HG03575 (cell line): ENCODE data around the gene ZFYVE28.

Source experiments
- ATAC-seq: cut with Tn5 transposase; IDR thresholded peaks from one replicate; pipeline ENCODE4 v1.9.1; 2021; ENCODE audit not compliant: unreplicated experiment, insufficient number of reproducible peaks, low FRiP score; ENCODE audit errors: extremely low read depth

The ZFYVE28 gene

GRCh38 chr4:2415213-2415612 lies 3.2 kb downstream of the ZFYVE28 start:
- ATAC-seq: no peak

DNA sequence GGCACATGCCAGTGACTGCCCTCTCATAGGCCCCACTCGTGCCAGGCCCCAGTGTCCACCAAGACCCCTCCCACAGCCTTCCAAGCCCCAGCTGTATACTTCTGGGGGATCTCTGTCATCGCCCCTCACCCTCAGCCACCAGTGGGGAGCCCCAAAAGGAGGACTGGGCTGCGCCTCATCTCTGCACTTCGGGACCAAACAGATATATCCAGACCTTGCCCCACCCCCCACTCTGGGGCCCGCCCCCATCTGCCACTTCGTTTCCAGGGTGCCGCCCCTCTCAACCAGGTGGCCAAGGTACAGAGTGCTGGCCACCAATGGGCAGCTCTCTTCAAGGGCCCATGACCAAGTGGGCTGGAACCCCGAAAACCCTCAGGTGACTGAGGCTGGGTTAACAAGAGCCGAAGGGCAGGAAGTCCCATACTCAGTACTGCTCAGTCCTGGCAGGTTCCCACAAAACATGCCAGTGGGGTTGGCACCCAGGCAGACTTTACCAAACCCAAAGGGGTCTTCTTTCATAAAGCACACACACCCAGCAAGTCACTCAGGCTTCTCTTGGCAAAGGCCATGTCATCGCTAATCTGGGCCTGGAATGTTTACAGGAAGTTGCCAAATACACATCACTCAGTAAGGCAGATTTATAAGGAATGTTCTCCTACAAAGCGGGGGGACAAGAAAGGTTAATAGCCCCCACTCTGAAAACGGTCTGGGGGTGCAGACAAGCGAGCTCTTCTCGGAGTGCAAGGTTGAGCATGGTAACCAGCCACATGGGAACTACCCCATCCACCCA lies 4.4 kb downstream of the ZFYVE28 start:
- no peak for ATAC-seq

DNA sequence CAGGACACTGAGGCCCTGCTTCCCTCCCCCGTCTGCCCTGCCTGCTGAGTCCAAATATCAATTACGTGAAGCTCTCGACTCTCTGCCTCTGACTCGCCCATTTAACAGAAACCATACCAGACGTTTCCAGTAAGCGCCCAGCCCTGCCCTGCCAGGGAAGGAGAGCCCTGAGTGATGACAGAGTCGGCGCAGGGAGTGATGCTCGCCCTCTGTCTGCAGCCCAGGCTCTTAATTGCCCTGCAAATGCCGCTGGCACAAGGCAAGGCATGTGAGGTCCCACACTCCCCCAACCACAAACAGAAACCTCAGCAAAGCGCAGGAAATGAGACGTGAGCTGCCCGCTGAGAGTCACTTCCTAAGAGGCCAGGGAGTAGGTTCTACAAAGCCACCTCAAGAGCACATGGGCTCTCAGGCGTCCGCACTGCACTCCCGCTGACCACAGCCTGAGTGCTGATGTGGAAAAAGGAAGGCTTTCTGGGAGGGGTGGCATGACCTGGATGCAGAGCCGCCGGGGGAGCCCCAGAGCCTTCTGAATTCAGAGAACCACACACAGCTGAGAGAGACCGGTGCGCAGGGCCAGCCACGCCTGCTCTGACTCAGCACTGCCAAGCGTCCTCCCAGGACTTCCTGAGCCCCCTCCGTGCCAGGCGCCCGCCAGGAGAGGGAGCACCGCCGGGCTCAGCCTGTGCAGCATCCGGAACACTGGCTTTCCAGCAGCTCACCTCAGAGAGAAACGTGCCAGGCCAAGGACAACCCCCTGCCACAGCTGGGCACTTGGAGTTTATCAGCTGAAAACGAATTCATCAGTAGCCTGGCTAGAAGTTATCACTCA lies 5.3 kb downstream of the ZFYVE28 start:
- ATAC-seq: no peak

- no peak for ATAC-seq
These were observed 5.9 kb downstream of the ZFYVE28 start for GRCh38 chr4:2412534-2412884.

GRCh38 chr4:2411786-2412510 lies 6.5 kb downstream of the ZFYVE28 start:
- ATAC-seq: no peak

GRCh38 chr4:2409381-2409783 lies 9.1 kb downstream of the ZFYVE28 start:
- no peak for ATAC-seq

DNA sequence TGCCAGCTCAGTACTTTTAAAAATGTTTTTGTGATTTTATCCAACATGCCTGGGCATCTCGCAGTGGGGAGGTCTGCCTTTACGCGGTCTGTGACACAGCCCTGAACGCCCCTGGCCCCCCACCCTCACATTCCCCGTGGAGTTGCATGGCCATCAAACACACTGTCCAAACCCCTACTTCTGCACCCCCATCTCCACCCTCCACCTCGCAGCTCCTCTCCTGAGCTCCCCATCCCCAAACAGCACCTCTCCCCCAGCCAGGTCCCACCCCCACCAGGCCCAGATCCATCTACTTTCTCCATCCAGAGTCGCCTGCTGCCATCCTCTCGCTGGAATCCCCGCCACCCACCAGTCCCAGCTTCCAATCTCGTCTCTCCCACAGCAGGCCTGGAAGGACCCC lies 9.5 kb downstream of the ZFYVE28 start:
- ATAC-seq: no peak

- ATAC-seq: no peak
These were observed 10.0 kb downstream of the ZFYVE28 start for GRCh38 chr4:2408401-2408958.

GRCh38 chr4:2407991-2408342 lies 10.5 kb downstream of the ZFYVE28 start:
- no peak for ATAC-seq

DNA sequence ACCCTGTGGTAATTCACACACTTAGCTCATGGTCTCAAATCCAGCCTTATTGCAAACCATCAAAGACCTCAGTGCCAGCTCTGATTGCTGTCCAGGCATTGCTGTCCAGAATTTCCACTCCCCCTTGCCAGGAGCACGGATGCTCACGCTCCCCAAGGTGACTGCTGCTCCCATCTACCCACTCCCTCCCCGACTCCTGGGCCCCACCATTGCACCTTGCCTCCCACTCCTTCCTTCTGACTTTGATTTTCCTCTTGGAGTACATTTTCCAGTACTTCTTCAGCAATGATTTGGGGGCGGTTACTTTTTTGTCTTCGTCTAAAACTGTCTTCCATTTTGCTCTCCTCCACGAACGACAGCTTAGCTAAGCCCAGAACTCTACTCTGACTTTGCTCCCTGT lies 11.5 kb downstream of the ZFYVE28 start:
- ATAC-seq: no peak

DNA sequence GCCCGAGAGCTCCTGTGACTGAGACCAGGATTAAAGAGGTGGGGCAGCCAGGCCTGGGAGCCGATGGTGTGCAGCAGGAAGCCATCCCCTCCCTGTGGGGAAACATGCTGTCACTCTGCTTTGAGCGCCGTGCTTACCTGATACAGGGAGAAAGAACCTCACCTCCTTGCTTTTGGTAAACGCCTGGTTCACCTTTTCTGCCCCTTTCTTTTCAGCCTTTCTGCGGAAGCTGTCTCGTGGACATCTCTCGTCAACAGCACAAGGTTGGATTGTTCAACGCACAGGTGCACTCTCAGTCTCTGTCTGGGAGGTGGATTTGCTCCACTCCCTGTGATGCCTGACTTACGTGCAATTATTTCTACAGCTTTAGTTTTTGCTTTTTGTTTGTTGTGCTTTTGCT lies 12.0 kb downstream of the ZFYVE28 start:
- ATAC-seq: no peak

GRCh38 chr4:2402941-2403340 lies 15.5 kb downstream of the ZFYVE28 start:
- ATAC-seq: no peak

- no peak for ATAC-seq
These were observed 16.2 kb downstream of the ZFYVE28 start for GRCh38 chr4:2402048-2402842.

DNA sequence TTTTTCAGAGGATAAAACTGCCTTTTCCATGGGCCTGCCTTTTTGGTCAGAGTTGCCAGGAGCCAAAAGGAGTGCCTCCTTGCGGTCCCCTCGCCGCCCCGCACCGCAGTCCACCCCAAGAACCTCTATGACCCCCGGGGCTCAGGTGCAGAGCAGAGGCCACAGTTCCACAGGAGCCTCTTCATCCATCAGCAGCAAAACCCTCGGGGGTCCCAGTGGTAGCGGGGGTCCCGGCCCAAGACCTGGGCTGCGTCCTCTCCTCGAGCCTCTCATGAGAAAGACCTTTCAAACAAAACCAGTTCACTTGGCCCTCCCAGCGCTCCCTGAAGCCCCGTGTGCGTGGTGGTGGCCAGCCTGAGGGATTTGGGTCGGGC lies 16.8 kb downstream of the ZFYVE28 start:
- ATAC-seq: no peak

DNA sequence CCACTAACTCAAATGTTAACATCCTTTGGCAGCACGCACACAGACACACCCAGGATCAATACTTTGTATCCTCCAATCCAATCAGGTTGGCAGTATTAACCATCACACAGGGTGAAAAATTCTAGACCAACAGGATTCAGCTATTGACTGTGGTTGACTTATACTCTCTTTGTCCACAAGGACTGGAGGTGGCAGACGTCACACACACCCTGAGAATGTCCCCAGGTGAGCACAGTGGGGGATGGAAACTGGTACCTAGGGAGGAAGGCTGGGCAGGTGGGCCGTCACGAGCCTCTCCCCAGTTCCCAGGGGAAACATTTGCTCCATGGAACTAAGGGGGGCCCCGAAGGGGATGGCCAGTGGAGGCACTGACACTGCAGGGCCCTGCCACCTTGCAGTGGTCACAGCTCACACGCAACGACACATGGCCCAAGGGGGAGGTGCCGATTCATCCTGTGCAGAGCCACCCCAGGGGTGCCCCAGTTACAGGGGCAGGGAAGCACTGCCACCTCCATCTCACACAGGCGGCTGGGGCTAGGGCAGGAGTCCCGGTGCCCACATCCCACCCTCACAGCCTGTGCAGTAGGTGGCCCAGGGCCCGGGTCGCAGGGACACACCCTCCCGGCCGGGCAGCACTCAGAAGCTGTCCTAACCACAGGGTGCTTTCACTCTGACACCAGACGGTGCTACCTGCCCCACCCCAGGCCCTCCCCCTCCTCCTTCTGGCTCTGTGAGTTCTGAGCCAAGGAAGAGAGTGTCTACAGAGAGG lies 17.4 kb downstream of the ZFYVE28 start:
- no peak for ATAC-seq

- ATAC-seq: no peak
These were observed 18.7 kb downstream of the ZFYVE28 start for GRCh38 chr4:2399631-2400190.

DNA sequence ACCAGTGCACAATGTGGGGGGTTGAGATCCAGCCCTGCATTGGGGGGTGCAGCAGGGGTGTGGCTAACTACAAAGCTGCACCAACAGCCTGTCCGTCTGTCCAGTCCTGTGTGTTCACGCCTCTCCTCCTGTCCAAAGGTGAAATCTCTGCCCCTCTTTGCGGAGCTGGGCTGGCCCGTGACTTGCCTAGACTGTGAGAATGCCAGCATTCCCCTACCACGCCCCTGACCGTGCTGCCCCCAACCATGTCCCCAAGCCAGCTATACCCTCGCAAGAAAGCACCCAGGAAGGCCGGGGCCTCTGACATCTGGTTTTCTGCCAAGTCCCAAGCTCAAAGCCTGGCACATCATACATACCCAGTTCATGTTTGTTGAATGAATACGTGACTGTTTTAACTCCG lies 19.2 kb downstream of the ZFYVE28 start:
- ATAC-seq: no peak
